HG02759 (cell line): ENCODE results near the gene CDS1.
"Not testable (repeated sequence)": the region's sequence is repeated elsewhere in the genome, so short reads cannot be mapped to it uniquely, and the experiment has no call there.

ENCODE experiments used
- ATAC-seq: cut with Tn5 transposase; IDR thresholded peaks from one replicate; pipeline ENCODE4 v1.9.1; 2021; ENCODE audit warnings: mild to moderate bottlenecking, moderate library complexity; ENCODE audit not compliant: unreplicated experiment

CDS1 gene

GRCh38 chr4:84582988-84583875 is at the start of gene CDS1:
TSS of gene CDS1 (plus strand) at chr4:84583127. CDS start at chr4:84583402, 275 bp downstream.
- peak; percentile 56 for ATAC-seq

DNA sequence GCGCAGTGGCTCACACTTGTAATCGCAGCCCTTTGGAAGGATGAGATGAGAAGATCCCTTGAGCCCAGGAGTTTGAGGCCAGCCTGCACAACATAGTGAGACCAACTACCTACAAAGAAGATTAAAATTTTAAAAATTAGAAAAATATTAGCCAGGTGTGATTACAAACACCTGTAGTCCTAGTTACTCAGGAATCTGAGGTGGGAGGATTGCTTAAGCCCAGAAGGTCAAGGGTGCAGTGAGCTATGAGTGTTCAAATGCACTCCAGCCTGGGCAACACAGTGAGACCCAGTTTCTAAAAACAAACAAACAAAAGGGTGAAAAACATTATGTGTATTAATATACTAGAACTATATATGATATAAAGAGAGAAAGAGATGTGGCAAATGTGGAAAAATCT is 47.0 kb upstream of the CDS1 start:
- no peak for ATAC-seq

- ATAC-seq = no peak
Observed at GRCh38 chr4:84545093-84545492, 37.8 kb upstream of the CDS1 start.

GRCh38 chr4:84547211-84547610 is 35.7 kb upstream of the CDS1 start:
- no peak for ATAC-seq

GRCh38 chr4:84549191-84549590 is 33.7 kb upstream of the CDS1 start:
- not testable (repeated sequence) for ATAC-seq

- ATAC-seq = no peak
Observed at GRCh38 chr4:84562156-84562555, 20.8 kb upstream of the CDS1 start.

- no peak for ATAC-seq
Observed at GRCh38 chr4:84563002-84563401, 19.9 kb upstream of the CDS1 start.

GRCh38 chr4:84565951-84566350 is 17.0 kb upstream of the CDS1 start:
- ATAC-seq = no peak

DNA sequence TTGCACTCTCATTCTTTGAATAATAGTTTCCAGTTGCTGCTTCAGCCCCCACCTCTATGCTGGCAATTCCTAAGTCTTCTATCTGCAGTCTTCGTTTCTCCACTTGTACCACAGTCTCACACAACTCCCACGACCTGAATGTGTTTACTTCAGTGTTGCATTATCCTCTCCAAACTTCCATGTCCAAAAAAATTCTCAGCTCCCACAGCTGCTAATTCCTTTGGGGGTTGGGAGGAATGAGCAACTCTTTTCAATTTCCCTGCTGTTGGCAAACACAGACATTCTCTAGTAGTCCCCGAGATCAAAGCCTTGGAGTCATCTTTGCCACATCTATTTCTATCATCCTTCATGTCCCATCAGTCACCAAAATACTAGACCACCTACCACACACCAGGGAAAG is 14.4 kb upstream of the CDS1 start:
- ATAC-seq = no peak

DNA sequence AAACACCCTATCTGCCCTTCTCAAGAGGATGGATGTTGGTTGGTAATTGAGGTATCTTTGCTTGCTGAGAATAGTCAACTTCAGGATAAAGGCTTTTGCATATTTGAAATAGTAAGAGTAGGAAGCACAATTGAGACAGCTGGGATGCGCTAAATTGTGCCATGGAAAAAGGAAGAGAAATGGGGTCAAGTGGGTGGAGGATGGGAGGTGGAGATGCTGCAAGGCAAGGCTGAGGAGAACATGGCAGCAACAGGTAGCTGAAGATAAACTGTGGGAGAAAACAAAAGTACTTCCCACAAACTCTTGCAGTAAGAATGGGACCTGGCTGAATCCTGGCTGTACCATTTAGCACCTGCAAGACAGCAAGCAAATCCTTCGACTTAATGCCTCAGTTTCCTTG is 13.9 kb upstream of the CDS1 start:
- no peak for ATAC-seq

GRCh38 chr4:84573385-84574068 is 9.4 kb upstream of the CDS1 start:
- no peak for ATAC-seq

- ATAC-seq = no peak
Observed at GRCh38 chr4:84574069-84574720, 8.7 kb upstream of the CDS1 start.

- ATAC-seq = no peak
Observed at GRCh38 chr4:84578540-84579402, 4.2 kb upstream of the CDS1 start.

GRCh38 chr4:84579403-84579776 is 3.5 kb upstream of the CDS1 start:
- ATAC-seq = no peak

DNA sequence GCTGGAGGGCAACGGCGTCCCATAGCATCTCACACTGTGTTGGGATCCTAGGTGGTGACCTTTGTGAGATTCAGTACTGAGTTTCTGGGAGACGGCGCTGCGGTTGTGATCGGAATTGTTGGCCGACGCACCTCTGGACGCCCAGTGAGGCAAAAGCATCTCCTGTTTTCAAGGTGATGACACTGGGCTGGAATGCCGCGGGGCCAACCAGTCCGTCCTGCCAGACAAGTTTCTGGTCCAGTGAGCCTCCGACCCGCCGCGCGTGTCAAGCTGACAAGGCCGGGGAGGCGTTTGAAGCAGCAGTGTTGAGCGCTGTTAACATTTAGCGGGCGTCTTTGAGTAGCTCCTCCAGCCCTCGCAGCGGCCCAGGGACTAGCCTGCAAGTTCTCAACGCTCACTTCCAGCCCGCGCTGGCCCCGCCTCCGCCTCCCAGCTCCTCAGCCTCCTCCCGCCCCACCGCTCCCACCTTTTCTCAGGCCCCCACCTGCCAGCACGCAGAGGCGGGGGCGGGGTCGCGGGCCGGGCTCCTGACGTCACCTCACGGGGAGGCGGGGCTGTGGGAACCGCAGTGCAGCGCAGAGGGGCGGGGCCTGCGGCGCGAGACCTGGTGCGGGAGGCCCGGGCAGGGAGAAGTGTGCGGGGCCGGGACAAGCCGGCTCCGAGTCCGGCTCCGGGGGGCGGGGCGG is 482 bp upstream of the CDS1 start:
- ATAC-seq = peak; percentile 88

- ATAC-seq = no peak
Observed at GRCh38 chr4:84583876-84584380, 1.0 kb downstream of the CDS1 start.

DNA sequence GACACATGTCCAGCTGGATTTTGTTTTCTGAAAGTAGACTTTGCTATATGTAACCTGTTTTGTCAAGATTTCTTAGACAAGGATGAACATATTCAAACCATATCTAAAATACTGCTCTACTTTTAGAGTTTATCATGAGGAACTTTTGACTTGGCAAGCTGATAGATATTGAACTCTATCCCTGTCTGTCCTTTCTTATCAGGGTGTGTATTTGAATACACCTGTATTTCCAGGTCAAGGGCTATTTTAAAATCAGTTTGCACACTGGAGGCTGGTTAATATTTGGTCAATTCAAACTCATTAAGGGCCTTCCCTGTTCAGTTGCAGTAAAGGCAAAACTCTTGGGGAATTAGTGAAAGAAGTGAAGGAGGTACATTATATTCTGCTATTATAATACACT is 2.3 kb downstream of the CDS1 start:
- no peak for ATAC-seq

GRCh38 chr4:84594724-84595123 is 11.8 kb downstream of the CDS1 start:
- ATAC-seq = no peak

DNA sequence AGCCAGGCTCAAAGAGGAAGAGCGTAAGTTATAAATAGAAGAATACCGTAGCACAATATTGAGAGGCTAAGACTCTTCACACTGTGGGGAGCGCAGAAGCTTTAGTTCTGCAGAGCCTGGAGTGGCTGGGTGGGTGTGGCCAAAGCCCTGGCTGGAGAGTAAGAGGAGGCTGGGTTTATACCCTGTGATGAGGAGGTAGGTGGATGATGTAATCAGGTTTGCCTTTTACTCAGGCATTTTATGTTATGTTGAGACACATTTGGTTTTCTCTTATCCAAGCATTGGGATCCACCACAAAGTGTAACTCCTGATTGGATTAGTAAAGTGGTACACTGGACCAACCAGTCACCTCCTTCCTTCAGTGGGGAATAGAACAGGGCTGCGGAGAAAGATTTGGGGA is 13.9 kb downstream of the CDS1 start:
- no peak for ATAC-seq

DNA sequence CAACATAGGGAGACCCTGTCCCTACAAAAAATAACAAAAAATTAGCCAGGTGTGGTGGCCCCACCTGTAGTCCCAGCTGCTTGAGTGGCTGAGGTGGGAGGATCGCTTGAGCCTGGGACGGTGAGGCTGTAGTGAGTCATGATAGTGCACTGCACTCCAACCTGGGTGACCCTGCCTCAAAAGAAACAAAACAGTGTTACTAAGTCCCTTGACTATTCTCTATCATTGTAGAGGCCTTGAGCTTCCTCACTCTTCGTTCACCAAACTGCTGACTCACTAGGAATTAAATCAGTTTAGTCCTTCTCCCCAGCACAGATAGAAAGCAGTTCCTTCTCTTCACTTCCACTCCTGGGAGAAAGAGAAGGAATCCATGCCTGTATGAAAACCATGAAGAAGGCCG is 14.5 kb downstream of the CDS1 start:
- ATAC-seq = no peak
